CD14-positive monocyte (primary cell): Measurements from ENCODE around the gene BRMS1. TPM values are rescaled to one million over a fixed set of nuclear protein-coding genes. Genes with fewer than 3 reads are reported as not detected.

Experiments
- DNase-seq, 3 donors: peaks; one replicate each; pipeline ENCODE4 v3.0.0-alpha.2; 2011 to 2022
- H2AFZ ChIP-seq: 2 replicates; pipeline ENCODE4 v1.6.0; 2012; ENCODE audit warnings: mild to moderate bottlenecking, low read depth, low read length, inconsistent platforms; ENCODE audit not compliant: insufficient read depth, poor library complexity, severe bottlenecking
- H3K27ac ChIP-seq, 2 donors: 1 replicate in 1 of 2; 2 replicates in 1 of 2; pipeline ENCODE4 v1.5.1; 2012 to 2013; ENCODE audit warnings: low read length in 2 of 2, control low read depth in 1 of 2, inconsistent platforms in 1 of 2, low read depth in 1 of 2, mild to moderate bottlenecking in 1 of 2
- H3K27me3 ChIP-seq, 2 donors: one replicate each; pipeline versions ENCODE4 v1.6.0 to v1.6.1; 2011 to 2013; ENCODE audit warnings: low read length in 2 of 2; ENCODE audit not compliant: control insufficient read depth in 2 of 2, insufficient read depth in 2 of 2
- H3K36me3 ChIP-seq, 2 donors: replicated peaks in 1 of 2; 1 replicate in 1 of 2; 2 replicates in 1 of 2; pipeline versions ENCODE4 v1.5.1 to v1.6.1; 2012 to 2013; ENCODE audit warnings: low read length in 2 of 2, control low read depth in 1 of 2, inconsistent platforms in 1 of 2, mild to moderate bottlenecking in 1 of 2; ENCODE audit not compliant: insufficient read depth in 2 of 2, control insufficient read depth in 1 of 2
- H3K4me1 ChIP-seq, 2 donors: 1 replicate in 1 of 2; 2 replicates in 1 of 2; pipeline versions ENCODE4 v1.5.1 to v1.6.1; 2012 to 2013; ENCODE audit warnings: low read length in 2 of 2, control low read depth in 1 of 2, inconsistent platforms in 1 of 2, mild to moderate bottlenecking in 1 of 2, moderate library complexity in 1 of 2; ENCODE audit not compliant: insufficient read depth in 2 of 2, control insufficient read depth in 1 of 2
- H3K4me2 ChIP-seq: replicated peaks from 2 replicates; pipeline ENCODE3; 2012; ENCODE audit warnings: low read length, moderate library complexity, mild to moderate bottlenecking; ENCODE audit not compliant: poor library complexity, severe bottlenecking; ENCODE audit errors: extremely low read depth
- H3K4me3 ChIP-seq, 3 experiments: fragments of 200-600 bp in 1 of 3; sonication (generic) in 1 of 3; replicated peaks in 1 of 3; 1 replicate in 2 of 3; 2 replicates in 1 of 3; pipeline ENCODE4 v1.5.1; 2011 to 2013; ENCODE audit warnings: low read length in 3 of 3, mild to moderate bottlenecking in 3 of 3, control low read depth in 2 of 3, low read depth in 2 of 3, inconsistent platforms in 1 of 3, moderate library complexity in 1 of 3
- H3K79me2 ChIP-seq: 2 replicates; pipeline ENCODE4 v1.6.0; 2012; ENCODE audit warnings: mild to moderate bottlenecking, control low read depth, inconsistent platforms, low read length, moderate library complexity; ENCODE audit not compliant: insufficient read depth
- H3K9ac ChIP-seq: 2 replicates; pipeline ENCODE4 v1.6.0; 2017; ENCODE audit warnings: low read length, mild to moderate bottlenecking; ENCODE audit not compliant: insufficient read depth, poor library complexity, severe bottlenecking
- H3K9me3 ChIP-seq, 2 donors: replicated peaks in 1 of 2; 1 replicate in 1 of 2; 2 replicates in 1 of 2; pipeline versions ENCODE4 v1.5.1 to v1.6.1; 2012 to 2013; ENCODE audit warnings: low read length in 2 of 2, control low read depth in 1 of 2; ENCODE audit not compliant: control insufficient read depth in 1 of 2, insufficient read depth in 1 of 2
- H4K20me1 ChIP-seq: 2 replicates; pipeline ENCODE4 v1.6.0; 2012; ENCODE audit warnings: mild to moderate bottlenecking, low read length, control low read depth, moderate library complexity; ENCODE audit not compliant: insufficient read depth
- H3K27ac Mint-ChIP-seq, 7 donors: one replicate each; pipeline ENCODE4 v1.8.0; 2020; ENCODE audit warnings: mild to moderate bottlenecking in 7 of 7, mixed read lengths in 7 of 7, moderate library complexity in 6 of 7, inconsistent platforms in 2 of 7
- H3K27me3 Mint-ChIP-seq, 3 donors: one replicate each; pipeline ENCODE4 v1.8.0; 2021 to 2022; ENCODE audit warnings: low read depth in 3 of 3, mild to moderate bottlenecking in 3 of 3, mixed read lengths in 3 of 3, moderate library complexity in 3 of 3, inconsistent platforms in 1 of 3
- H3K36me3 Mint-ChIP-seq, 2 donors: one replicate each; pipeline ENCODE4 v1.8.0; 2020; ENCODE audit warnings: mixed read lengths in 2 of 2, inconsistent platforms in 1 of 2, mild to moderate bottlenecking in 1 of 2
- H3K4me1 Mint-ChIP-seq: one replicate; pipeline ENCODE4 v1.8.0; 2020; ENCODE audit warnings: mild to moderate bottlenecking, mixed read lengths
- H3K4me3 Mint-ChIP-seq, 2 donors: one replicate each; pipeline ENCODE4 v1.8.0; 2020; ENCODE audit warnings: mild to moderate bottlenecking in 2 of 2, mixed read lengths in 2 of 2, moderate library complexity in 1 of 2
- H3K9me3 Mint-ChIP-seq, 7 donors: one replicate each; pipeline ENCODE4 v1.8.0; 2020 to 2022; ENCODE audit warnings: mixed read lengths in 7 of 7, mild to moderate bottlenecking in 6 of 7, moderate library complexity in 6 of 7, inconsistent platforms in 2 of 7
- CTCF ChIP-seq: fragments of 200-600 bp; IDR thresholded peaks from one replicate; pipeline ENCODE4 v1.8.0; 2022; ENCODE audit warnings: antibody characterized with exemption, mild to moderate bottlenecking
- WGBS: methylation state at CpG from one replicate; pipeline ENCODE4 v1.1.5; 2013; ENCODE audit warnings: missing lambda C conversion rate; ENCODE audit not compliant: insufficient coverage; 5-methylcytosine and 5-hydroxymethylcytosine counted together
- intact Hi-C, 2 donors: fragments of 100-400 bp; cut with micrococcal nuclease; formaldehyde crosslinking; loops; one replicate each; pipeline versions ENCODE4 v1.15.0 to v1.15.1; 2023
- polyA plus RNA-seq, 3 donors: library from polyadenylated mRNA; depleted of rRNA in 1 of 3; unstranded in 2 of 3; stranded (reverse) in 1 of 3; fragments of 300-500 nt in 2 of 3; fragments of >200 nt in 1 of 3; fragmentation: Illumina TruSeq in 2 of 3; gene quantifications; 1 replicate in 2 of 3; 2 replicates in 1 of 3; pipeline ENCODE4 v1.2.3, GENCODE V29; 2012 to 2021

The BRMS1 gene
- polyA plus RNA-seq, 3 donors, result 49.0 to 65.2 (median 62.0) TPM

GRCh38 chr11:66368484-66368883, 23.6 kb upstream of the BRMS1 start:
- intact Hi-C loops, result no loop called here
- Histone ChIP-seq H3K27ac (no peak overlapping the region), H3K9ac (no peak overlapping the region), H3K9me3 (no peaks in the 10 kb centered on the region), H2AFZ (no peak overlapping the region), H3K4me1 (peaks cover 17 to 20% of the 10 kb centered on the region in 2 donors), H3K36me3 (no peaks in the 10 kb centered on the region), H3K79me2 (no peaks in the 10 kb centered on the region), H3K4me3 (no peak overlapping the region), H3K4me2 (no peak overlapping the region), H4K20me1 (no peaks in the 10 kb centered on the region), H3K27me3 (peaks cover 10 to 34% of the 10 kb centered on the region in 2 donors)
- no peak for DNase-seq
- peaks cover 0 to 11% (median 2%) of the 10 kb centered on the region in 7 donors for H3K9me3 Mint-ChIP-seq
- peak overlapping the region in 1 of 7 donors; percentile 36 for H3K27ac Mint-ChIP-seq
- peaks cover 0 to 3% of the 10 kb centered on the region in 2 donors for H3K36me3 Mint-ChIP-seq
- H3K4me1 Mint-ChIP-seq, result peaks cover 12% of the 10 kb centered on the region
- WGBS, result 96% methylated on average over 6 of the region's 6 CpGs
- TF ChIP-seq CTCF, result no peak
- no peak overlapping the region for H3K4me3 Mint-ChIP-seq
- H3K27me3 Mint-ChIP-seq, result peaks cover 27 to 36% (median 32%) of the 10 kb centered on the region in 3 donors

DNA sequence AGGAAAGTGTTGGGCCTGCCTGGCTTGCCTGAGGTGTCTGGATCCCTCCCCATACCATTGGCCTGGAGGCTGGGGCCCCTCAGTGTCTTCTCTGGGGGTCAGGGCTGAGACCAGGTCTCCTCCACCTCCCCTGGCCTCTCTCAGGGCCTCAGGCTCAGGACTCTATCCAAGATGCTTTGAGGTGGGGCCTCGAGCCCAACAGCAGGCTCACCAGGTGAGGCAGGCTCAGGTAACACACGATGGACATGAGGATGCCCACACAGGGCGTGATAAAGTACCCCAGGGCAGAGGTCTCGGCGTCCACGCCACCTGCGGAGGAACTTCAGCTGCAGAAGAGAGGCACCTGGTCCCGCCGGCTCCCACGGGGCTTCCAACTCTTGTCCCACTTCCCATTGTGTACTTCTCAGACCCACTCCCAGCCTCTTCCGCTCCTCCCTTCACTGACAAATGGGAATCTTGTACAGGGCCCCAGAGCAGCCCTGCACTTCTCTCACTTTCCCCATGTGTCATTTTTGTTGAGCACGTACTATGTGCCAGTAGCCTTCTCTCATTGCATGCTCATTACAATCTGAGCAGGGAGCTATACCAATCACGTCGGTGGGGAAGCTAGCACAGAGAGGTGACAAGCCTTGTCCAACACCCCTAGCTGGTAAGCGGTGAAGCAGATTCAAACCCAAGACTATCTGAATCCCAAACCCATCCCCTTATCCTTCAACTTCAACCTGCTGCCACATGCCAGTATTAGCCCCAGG, 22.8 kb upstream of the BRMS1 start:
- no peaks in the 10 kb centered on the region for H4K20me1 ChIP-seq
- no peak overlapping the region for H3K4me3 Mint-ChIP-seq
- H3K27ac Mint-ChIP-seq, result peak overlapping the region in 1 of 7 donors; percentile 40
- peaks cover 0 to 2% of the 10 kb centered on the region in 2 donors for H3K36me3 Mint-ChIP-seq
- intact Hi-C loops, result no loop called here
- peaks cover 11% of the 10 kb centered on the region for H3K4me1 Mint-ChIP-seq
- no peaks in the 10 kb centered on the region for H3K79me2 ChIP-seq
- H3K9me3 Mint-ChIP-seq, result peaks cover 0 to 11% (median 2%) of the 10 kb centered on the region in 7 donors
- no peak overlapping the region for H3K4me2 ChIP-seq
- 93% methylated on average over 15 of the region's 15 CpGs for WGBS
- H3K9me3 ChIP-seq, result no peaks in the 10 kb centered on the region
- H3K27me3 ChIP-seq, result peaks cover 2 to 26% of the 10 kb centered on the region in 2 donors
- H3K4me3 ChIP-seq, result no peak overlapping the region
- no peaks in the 10 kb centered on the region for H3K36me3 ChIP-seq
- no peak overlapping the region for H3K27ac ChIP-seq
- DNase-seq, result no peak
- peaks cover 17 to 20% of the 10 kb centered on the region in 2 donors for H3K4me1 ChIP-seq
- no peak overlapping the region for H2AFZ ChIP-seq
- no peak overlapping the region for H3K9ac ChIP-seq
- TF ChIP-seq CTCF, result no peak
- peaks cover 20 to 30% (median 25%) of the 10 kb centered on the region in 3 donors for H3K27me3 Mint-ChIP-seq
